T-helper 2 cell (primary cell): ENCODE measurements around the gene PALM2AKAP2.
A peak's percentile ranks its signal among the peaks of the same experiment; 100 is the strongest.

Source experiments
- DNase-seq, 5 experiments: peaks; one replicate each; pipeline versions ENCODE4 v3.0.0 to v3.0.0-alpha.2; 2012 to 2022
- total RNA-seq, 2 donors: gene quantifications; one replicate each; lab custom pipeline; 2026; lab: John Stamatoyannopoulos, UW

The PALM2AKAP2 gene
- 35.9 to 71.0 reads per million in 2 donors for total RNA-seq

DNA sequence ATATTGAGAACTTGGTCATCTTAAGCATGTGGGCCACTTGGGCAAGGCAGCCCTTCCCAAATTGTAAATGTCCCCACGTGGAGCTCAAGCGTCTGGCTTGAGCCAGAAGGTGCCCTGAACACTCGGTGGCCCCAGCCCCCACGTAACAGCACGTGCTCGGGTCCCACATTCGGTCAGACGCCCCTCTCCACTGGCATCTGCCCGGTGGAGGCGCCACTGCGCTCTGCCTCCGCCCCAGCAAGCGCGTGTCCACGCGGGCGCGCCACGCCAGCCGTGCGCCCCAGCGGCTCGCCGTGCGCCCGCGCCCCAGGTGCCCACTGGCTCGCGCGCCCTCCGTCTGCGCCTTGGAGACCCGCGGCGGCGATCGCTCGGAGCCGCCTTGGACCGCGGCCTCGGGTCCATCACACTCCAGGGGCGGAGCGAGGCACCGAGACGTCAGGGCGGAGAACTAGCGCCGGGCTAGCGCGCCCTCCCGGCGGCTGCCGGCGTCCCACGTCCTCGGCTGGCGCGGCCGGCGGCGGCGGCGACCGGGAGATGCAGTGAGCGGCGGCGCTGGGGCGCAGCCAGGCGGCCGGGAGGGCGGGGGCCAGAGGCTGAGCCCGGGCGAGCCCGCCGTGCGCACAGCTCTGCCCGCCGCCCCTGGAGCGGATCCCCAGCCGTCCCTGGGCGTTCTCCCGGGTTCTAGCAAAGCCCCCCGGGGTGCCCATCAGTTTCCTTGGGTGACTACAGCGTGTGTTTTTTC lies at the start of gene PALM2AKAP2:
Gene PALM2AKAP2 (plus strand): TSS at position 488 of the 742 bp plus-strand sequence. CDS start 291 bp downstream, outside the sequence.
- DNase-seq = peak in 1 of 5 experiments; percentile 27

DNA sequence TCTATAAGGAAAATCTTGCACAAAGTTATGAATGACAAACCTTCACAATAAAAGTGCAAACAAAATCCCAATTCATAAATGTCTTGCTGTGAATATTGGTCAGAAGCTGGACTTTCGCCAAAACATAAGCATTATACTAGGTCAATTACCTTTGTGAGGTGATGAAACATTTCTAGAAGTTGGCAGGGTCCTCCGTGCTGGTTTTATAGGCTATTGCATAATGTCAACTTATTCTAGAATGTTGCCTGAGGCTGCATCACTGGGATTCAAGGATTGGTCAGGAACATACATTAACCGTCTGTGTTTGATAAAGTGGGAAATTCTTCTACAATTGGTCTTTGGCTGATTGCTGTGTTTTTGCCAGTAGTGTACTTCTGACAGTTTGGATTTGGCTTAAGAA lies 49.8 kb upstream of the PALM2AKAP2 start:
- DNase-seq = no peak

DNA sequence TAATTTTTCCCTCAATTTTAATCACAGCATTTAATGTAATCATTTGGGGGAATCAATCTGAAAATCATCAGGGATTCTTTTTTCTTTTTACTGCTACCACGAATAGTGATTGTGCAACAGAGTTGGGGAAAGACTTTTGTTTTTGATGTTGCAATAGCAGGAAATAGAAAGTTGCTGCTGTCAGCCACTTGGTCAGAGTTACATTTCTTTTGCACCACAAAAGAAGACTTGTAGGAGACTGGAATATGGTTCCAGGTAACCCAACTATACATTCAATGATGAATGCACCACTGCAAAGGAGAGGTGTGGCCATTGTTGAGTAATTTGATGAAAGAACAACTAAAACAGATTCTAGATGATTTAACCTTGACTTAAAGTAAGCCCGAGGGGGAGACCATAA lies 46.3 kb upstream of the PALM2AKAP2 start:
- peak in 1 of 5 experiments; percentile 3 for DNase-seq

DNA sequence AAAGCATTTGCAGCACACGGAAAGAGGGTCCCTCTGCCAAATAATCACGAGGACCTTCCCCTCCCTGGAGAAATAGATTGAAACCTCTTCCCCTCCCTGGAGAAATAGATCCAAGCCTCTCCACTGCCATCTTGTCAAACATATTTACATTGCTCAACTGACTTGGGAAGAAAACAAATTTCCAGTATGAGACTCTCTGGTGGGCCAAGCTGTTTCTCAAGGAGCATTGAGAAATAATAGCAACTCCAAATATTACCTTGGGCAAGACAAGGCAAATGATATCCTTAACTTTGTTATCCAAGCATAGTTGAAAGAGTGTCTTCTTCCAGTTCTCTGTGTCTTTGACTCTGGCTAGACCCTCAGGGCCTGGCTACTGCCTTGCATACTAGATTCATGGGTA lies 45.2 kb upstream of the PALM2AKAP2 start:
- DNase-seq = no peak

DNA sequence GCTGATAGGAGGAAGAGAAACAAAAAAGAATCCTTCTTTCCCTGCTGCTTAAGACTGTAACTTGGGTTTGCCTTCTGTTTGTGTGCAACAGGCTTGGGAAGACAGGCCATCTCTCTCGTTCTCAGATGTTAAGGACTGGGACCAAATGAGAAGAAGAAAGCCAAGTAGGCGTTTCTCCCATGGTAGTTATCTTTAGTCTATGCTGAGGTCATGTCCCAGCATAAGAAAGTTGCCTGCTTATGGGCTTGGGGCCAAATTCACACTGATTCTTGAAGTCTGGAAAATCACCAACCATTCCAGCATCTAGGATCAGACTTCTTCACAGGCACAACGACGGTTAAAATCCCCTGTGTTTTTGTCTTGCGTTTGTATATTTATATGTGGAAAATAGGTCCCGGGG lies 44.2 kb upstream of the PALM2AKAP2 start:
- DNase-seq = no peak

DNA sequence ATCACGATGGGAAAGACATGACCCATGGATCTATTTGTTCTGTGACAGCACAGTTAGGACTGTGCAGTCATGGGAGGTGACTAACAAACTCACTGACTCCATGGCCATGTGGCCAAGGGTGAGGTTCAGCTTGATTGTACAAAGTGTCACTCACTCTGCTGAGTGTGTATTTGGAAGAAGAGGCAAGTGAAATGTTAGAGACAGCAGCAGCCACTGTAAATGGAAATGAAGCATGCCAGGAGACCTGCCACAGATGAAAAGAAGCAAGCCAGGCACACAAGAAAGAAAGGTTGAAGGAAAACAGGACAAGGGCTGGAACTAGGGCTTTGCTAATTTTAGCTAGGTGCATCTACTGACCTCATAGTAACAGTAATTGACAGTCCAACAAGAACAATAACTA lies 42.7 kb upstream of the PALM2AKAP2 start:
- no peak for DNase-seq

DNA sequence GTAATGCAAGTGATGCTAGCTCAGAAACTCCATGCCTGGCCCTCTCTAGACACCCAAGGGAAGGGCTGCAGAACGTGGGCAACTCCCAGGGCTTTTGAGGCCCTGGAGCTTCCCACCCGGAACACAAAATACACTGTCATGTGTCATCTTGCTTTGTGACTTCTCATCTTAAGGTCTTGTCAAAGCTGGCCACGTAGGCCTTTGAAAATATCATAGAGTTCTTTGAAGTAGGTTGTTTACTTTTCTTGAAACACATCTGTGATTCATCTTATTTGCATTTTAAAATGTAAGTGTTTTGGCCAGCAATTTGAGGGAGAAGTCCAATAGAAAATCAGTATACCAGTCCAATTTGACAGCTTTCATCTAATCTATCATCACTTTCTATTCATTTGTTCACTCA lies 40.2 kb upstream of the PALM2AKAP2 start:
- no peak for DNase-seq

DNA sequence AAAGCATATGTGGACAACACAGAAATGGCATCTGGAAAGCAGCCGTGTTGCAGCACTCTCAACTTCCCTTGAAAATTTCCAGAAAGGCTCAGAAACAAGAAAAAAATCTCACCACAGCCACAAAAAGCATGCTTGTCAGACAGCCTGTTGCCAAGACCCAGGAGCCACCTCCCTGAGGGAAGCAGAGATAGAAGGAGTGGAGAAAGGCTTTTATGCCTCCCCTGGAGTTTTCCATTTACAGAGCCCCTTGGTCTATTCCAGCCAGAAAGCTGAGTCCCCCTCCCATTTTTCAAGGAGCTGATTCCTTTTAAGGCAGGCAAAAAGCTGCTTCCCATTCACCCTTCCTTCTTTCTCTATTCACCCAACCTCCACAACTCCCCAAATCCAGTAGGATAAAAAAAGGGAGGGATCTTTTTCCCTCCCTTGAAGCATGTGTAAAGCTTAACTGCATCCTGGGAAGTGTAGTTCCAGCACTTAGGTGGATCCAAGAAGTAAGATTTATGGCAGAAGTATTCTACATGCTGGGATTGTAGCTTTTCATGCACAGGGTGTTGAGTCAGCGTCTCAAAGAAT lies 37.1 kb upstream of the PALM2AKAP2 start:
- DNase-seq = no peak

DNA sequence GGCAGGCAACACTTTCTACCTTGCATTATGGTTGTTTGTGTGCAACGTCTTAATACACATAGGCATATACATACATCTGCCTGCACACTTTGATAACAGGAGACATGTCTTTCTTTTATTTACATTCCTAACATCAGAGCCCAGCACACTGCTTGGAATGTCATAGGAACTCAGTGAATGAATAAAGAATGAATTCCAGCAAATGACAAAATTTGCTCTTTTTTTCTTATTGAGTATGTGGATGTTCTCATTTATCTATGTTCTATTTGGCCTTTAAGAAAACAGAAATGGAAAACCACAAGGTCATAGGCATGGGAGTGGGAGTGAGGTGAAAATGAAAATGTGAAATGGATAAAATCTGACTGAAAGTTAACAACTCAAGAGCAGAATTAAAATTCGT lies 36.3 kb upstream of the PALM2AKAP2 start:
- no peak for DNase-seq

DNA sequence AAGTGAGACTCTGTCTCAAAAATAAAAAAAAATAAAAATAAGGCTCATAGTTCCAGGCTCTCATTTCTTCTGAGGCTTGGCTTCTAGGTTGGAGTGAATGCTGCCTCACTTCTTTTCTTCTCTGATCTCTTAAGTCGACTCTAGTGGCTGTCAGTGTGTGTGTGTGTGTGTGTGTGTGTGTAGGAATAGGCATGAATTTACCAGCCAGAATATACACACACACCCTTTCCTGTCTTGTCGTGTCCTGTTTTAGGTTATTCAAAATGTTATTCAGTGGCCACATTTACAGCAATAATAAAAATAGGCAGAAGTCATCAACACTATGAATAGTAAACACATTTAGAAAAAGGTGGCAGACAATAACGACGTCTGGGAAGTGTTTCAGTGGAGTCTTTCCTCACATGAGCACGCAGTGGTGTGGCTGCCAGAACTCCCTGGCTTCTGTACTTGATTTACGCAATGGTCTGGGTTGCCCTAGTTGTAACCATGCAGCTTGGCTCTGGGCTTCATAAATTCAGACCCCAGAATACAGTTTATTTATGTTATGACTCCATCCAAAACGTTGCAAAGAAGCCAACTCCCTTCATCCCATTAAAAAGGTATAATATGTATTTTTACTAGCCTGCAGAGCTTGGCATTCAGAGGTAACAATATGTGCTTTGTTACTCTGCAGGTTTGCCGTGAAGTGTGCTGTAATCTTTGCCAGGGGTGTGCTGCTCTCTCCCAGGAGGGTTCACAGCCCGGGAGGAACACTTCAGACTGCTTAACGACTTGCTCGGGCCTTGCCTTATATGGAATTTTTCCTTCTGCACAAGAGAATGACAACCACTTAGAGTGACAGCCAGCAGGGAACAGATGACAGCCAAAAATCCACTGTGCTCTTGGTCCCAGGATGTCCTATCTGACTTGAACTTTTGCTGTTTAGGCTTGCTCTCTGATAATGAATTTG lies 34.4 kb upstream of the PALM2AKAP2 start:
- no peak for DNase-seq

DNA sequence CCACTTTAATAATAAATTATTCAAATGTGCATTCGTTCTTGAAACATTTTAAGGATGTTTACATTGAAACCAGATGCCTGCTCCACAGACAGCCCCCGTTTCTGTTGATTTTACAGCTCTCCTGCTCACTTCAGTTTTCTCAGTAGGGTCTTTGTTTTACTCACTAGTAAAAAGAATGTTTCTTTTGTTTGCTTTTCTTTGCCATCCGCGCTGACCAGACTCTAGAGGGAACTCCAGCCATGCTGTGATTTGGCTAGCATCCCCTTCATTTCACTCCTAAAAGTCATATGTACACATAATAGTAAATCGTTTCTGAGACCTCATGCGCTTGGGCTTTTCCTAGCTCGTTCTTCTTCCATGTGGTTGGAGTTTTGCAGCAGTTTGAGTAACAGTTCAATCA lies 28.7 kb upstream of the PALM2AKAP2 start:
- no peak for DNase-seq

DNA sequence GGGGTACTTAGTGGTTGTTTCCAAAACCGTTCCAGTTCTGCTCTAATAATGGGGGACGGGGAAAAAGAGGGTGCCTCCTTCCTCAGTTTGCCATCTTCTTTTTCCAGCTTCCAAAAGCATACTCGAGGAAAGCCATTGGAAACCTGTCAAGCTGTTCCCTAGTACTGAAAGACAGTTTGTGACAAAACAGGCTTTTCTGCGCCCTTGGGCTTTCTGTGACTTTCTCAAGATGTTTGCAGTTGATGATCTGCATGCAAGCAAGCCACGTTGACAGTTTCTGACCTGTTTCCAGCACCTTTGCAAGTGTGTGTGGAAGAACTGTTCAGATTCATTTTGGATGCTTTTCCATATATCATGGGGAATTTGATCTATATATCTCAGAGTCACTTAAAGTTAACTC lies 26.7 kb upstream of the PALM2AKAP2 start:
- DNase-seq = no peak

DNA sequence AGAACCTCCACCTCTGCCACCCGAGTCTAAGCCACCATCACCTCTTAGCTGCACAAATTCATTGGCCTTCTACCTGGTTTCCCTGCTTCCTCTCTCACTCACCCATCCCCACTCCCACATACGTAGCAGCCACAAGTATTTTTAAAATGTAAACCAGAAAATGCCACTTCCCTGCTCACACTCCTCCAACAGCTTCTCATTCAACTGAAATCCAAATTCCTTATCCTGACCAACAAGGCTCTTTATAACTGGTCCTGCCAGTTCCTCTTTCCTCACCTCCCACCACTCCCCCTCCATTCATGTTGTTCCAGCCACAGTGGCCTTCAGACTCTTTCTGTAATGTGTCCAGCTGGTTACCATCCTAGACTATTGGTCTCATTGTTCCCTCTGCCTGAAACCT lies 25.0 kb upstream of the PALM2AKAP2 start:
- no peak for DNase-seq

DNA sequence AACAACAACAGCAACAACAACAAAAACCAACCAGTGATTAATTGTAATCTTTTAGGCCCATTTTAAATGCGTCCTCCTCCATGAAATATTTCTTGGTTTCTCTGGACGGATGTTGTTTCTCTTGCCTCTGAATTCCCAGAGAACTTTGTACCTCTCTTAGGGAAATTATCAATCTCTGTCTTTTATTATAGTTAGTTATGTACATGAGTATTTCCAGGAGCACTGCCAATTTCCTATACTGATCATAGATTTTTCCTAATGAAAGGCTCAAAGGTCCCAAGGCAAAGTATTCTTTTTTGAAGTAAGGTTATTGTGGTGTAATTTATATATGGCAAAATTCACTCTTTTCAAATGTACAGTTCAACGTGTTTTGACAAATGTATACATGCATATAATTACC lies 20.4 kb upstream of the PALM2AKAP2 start:
- DNase-seq = no peak

DNA sequence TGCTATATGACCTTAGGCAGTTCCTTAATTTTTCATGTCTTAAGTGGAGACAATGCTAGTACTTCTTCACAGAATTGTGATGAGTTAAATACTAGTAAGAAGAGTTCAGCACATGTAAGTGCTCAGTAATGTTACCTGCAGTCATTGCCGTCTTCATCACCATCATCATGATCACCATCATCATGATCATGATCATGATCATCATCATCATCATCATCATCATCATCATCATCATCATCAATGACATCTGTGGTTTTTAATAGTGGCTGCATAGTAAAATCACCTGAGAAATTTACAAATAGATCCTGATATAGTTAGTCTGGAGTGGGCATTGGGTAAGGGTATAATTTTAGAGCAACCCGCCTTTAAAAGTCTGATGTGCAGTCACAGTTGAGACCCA lies 14.7 kb upstream of the PALM2AKAP2 start:
- DNase-seq = no peak

DNA sequence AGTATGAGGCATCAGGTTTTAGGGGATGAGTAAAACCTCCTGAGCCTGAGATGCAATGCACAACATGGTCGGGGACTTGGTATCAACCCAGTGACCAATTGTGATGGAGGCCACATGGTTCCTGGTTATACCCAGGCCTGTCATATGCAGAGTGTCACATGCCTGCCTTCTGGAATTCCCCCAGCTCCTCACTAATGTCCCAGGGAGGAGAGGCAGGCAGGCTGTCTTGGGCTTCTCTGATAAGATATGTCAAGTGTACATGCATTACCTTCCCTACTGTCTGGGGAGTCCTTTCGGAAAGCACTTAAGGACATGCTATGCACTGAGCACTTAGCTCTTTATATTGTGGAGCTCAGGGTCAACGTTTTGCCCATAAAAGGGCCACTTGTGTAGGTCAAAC lies 14.2 kb upstream of the PALM2AKAP2 start:
- no peak for DNase-seq

DNA sequence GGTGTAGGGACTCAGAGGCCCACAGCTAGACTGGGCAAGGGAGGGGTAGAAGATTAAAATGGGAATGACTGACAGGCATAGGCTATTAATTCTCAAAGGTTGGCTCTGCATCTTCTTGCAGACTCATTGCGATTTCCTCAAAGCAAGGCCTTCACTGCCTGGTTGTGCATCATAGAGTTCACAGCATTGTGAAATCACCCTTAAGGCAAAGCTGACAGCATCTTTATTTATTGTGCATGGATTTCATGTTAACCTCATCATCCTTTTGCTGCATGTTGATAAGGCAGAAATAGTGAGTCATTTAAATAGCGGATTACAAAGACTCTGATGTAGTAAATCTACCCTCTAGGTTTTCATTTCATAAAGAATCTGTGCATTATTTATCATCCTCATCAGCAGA lies 13.6 kb upstream of the PALM2AKAP2 start:
- no peak for DNase-seq

DNA sequence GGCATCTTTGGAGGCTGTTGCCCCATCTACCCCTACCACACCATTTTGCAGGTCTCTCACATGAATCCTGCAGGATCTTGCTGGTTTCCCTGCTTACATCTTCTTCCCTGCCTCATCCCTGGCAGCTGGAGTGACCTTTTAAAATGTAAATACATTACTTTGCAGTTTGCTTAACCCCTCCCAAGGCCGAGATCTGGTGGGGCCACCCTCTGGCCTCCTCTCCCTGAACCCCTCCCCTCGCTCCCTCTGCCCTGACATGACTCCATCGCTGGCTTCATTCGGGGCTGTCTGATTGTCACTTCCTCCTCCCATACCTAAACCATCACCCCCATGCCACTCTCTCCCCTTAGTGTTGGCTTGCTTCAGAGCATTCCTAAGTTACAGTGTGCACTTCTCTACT lies 12.6 kb upstream of the PALM2AKAP2 start:
- DNase-seq = no peak

DNA sequence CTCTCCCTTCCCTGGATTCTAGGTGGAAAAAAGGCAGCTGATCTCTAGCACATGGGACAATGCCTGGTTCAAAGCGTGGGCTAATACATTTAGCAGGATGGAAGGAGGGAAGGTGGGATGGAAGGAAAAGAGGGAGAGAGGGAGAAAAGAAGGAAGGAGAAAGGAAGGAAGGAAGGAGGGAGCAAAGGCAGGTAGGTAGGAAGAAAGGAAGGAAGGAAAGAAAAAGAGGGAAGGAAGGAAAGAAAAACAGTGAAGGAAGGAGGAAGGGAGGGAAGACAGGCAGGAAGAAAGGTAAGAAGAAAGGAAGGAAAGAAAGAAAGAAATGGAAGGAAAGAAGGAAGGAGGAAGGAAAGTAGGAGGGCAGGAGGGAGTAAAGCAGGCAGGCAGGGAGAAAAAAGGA lies 12.2 kb upstream of the PALM2AKAP2 start:
- DNase-seq = no peak

DNA sequence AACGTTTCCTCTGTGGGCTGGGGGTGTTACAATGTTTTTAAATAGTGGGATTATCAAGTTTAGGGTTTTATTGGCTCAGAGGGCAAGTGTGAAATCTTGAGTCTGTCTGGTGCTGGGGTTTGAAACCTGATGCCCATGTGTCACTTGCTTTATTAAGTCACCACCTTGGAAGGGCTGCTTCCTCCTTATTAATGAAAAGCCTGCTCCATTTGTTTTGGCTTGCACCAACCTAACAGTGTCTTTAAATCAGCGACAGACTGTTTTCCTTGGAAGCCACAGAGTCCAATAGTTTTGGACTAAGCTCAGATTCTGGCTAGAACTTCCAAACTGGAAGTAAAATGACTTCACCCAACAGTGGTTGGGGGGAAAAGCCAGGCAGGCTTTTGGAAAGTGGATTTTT lies 10.7 kb upstream of the PALM2AKAP2 start:
- no peak for DNase-seq

DNA sequence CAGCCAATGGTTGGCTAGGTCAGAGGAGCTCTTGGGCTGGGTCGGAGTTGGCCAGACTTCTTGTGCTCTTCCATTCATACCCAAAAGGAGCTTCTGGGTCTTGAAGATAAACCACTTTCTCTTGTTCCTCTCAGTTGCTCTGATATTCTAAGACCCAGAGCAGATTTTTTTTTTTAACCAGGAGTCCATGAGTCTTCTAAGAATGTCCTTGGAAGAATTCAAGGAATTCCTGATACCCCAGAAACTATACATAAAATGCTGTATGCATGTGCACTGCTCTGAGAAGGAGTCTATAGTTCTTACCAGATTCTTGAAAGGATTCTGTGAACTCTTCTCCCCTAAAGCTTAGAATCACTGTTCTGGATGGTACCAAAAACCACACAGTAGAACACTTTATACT lies 9.9 kb upstream of the PALM2AKAP2 start:
- no peak for DNase-seq

DNA sequence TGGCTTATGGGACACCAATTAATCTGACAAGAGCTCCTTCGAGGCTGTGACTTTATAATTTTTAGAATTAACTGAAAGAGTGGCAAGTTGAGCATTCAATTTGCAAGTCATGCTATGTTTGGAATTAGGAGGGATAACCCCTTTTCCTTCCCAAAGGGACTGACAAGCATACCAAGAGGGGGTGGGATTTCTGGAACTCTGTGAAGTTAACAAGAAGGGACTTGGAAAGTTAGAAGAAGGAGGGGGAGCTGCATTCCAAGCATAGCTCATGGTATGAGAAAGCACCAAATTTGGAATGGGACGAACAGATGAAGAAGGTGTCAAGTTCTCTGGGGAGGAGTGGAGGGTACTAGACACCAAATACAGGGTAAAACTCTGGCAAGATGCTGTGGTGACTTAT lies 8.9 kb upstream of the PALM2AKAP2 start:
- no peak for DNase-seq

DNA sequence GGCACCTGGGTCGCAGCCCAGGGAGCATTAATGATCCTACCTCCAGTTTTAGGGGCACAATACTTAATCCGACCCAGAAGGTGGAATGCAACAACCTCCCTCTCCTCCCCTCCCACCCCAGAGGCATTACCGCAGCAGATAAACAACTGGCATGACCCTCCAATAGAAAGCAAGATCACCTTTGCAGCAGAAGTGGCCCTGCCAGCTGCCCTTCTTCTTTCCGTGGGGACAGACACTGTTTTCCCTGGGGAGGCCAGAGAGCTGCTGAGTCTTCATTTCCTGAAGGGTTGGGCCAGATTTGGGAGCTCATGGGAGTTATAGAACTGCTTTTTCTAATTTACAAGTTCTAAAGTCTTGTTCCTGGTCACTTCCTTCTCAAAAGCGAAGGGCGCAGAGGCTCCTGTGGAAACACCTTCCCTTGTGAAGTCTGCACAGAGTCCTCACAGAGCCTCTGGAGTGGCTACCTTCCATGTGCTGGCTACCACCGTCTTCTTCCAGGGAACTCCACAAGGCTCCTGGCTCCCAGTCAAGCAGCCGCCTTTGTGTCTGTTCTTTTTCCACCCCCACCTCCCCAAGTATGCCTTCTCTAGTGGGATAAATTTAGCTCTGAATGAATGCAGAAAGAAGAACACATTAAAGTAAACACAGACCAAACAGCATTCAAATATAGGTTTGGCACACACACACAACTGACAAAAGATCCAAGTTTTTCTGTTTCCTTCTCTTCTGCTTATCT lies 8.0 kb upstream of the PALM2AKAP2 start:
- DNase-seq = no peak
